Measurements from ENCODE around the gene PUM1.
A peak's percentile ranks its signal among the peaks of the same experiment; 100 is the strongest.
"Not testable (repeated sequence)": the region's sequence is repeated elsewhere in the genome, so short reads cannot be mapped to it uniquely, and the experiment has no call there.

PUM1 gene

DNA sequence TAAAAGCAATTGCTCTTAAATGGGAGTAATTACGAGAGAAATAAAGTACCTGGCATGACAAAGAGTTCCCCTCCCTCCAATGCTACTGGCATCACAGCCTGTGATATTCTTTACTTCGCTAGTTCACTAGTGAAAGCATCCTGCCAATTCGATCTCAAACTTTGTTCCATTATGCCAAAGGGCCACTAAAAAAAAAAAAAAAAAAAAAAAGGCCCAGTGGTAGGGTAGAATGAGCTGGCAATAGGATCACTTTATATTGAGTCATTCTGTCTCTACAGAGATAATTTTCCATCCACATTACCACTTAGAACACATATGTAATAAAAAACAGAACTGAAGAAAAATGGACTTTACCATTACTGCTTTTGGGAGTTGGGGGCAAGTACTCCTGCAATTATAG, 11.2 kb downstream of the PUM1 start:
- ATAC-seq: peak; percentile 86
- peak overlapping the region; percentile 56 for H3K4me3 Mint-ChIP-seq
- H3K27ac Mint-ChIP-seq: peak overlapping the region; percentile 91
- H3K27me3 Mint-ChIP-seq: no peaks in the 10 kb centered on the region
- H3K9me3 Mint-ChIP-seq: no peaks in the 10 kb centered on the region
- H3K4me1 Mint-ChIP-seq: peaks cover 76% of the 10 kb centered on the region
- no peak for DNase-seq
- H3K36me3 Mint-ChIP-seq (ENCODE audit: low read depth): peaks cover 56% of the 10 kb centered on the region

DNA sequence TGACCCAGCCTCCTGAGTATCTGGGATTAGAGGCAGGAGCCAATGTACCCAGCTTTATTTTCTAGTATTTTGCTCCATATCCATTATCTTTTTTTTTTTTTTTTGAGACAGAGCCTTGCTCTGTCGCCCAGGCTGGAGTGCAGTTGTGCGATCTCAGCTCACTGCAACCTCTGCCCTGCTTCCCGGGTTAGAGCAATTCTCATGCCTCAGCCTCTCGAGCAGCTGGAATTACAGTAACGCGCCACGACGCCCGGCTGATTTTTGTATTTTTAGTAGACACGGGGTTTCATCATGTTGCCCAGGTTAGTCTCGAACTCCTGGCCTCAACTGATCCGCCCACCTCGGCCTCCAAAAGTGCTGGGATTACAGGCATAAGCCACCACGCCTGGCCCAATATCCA, 12.9 kb downstream of the PUM1 start:
- H3K27ac Mint-ChIP-seq: peak overlapping the region; percentile 31
- peaks cover 65% of the 10 kb centered on the region for H3K4me1 Mint-ChIP-seq

DNA sequence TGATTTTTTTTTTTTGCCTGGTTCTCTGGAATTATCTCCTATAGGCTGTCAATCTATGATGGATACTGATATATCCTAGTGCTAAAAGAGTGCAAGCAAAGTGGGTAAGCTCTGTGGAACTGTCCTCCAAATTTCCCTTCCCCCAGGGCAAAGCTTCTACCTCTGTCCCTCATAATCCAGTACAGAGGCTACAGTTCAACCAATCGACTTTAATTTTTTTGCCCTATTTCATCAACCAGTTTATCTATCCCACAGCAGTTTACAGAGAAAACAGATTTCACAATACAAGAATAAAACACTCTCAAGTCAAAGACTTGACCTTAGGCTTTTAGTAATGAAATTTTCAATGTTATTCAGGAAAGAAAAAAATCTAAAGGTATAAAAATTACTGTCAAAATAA, 13.9 kb downstream of the PUM1 start:
- no peak for ATAC-seq
- no peak overlapping the region for H3K4me3 Mint-ChIP-seq
- no peaks in the 10 kb centered on the region for H3K9me3 Mint-ChIP-seq
- peaks cover 49% of the 10 kb centered on the region for H3K36me3 Mint-ChIP-seq (ENCODE audit: low read depth)
- H3K27ac Mint-ChIP-seq: no peak overlapping the region
- DNase-seq: no peak
- H3K4me1 Mint-ChIP-seq: peaks cover 66% of the 10 kb centered on the region
- no peaks in the 10 kb centered on the region for H3K27me3 Mint-ChIP-seq

More for the DNA sequence above, 12.9 kb downstream of the PUM1 start:
- peaks cover 42% of the 10 kb centered on the region for H3K36me3 Mint-ChIP-seq (ENCODE audit: low read depth)
- not testable (repeated sequence) for ATAC-seq, H3K9me3 Mint-ChIP-seq, H3K27me3 Mint-ChIP-seq, H3K4me3 Mint-ChIP-seq, DNase-seq

DNA sequence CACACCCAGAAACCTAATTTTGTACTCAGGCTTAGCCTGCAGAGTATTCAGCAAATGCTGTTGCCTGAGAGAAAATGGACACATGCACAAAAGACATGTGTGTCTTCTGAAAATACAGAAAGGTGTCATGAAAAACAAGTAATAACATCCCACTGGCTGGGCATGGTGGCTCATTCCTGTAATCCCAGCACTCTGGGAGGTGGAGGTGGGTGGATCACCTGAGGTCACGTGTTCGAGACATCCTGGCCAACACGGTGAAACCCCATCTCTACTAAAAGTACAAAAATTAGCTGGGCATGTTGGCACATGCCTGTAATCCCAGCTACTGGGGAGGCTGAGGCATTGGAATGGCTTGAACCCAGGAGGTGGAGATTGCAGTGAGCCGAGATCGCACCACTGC, 18.0 kb downstream of the PUM1 start:
- not testable (repeated sequence) for DNase-seq, H3K9me3 Mint-ChIP-seq, H3K4me3 Mint-ChIP-seq, ATAC-seq, H3K27me3 Mint-ChIP-seq
- Mint-ChIP-seq H3K4me1 (peaks cover 46% of the 10 kb centered on the region), H3K36me3 (ENCODE audit: low read depth) (peaks cover 46% of the 10 kb centered on the region), H3K27ac (peak overlapping the region; percentile 62)

DNA sequence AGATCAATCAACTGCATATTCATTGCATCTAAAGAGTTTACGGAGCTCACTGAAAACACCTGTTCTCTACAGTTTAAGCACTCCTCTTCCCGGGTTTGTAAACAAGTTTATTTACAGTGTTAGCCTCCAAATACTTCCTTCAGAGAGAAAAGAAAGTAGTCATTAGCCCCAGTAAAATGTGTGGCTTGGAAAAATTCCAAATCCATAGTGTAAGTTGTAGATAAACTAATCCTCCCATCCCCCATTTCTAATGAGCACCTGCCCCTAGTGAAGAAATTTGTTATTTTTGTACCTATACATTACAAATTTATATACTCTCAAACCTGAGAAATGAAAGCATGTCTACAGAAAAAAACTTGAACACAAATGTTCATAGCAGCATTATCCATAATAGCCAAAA, 21.9 kb downstream of the PUM1 start:
- Mint-ChIP-seq H3K27ac (no peak overlapping the region), H3K36me3 (ENCODE audit: low read depth) (peaks cover 48% of the 10 kb centered on the region), H3K27me3 (no peaks in the 10 kb centered on the region), H3K4me3 (no peak overlapping the region), H3K4me1 (peaks cover 40% of the 10 kb centered on the region), H3K9me3 (no peaks in the 10 kb centered on the region)
- DNase-seq (no peak), ATAC-seq (no peak)

DNA sequence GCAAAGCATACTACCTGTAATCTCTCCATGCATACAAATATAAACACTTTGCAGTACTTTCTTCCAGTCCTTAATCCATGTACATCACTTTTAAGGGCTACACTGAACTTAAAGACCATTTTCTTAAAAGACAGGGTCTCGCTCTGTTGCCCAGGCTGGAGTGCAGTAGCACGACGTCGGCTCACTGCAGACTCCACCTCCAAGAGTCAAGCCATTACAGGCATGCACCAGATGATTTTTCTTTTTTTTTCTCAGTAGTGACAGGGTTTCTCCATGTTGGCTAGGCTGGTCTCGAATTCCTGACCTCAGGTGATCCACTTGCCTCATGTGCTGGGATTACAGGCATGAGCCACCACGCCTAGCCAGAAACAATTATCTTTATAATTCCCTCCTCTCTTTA, 22.9 kb downstream of the PUM1 start:
- H3K27me3 Mint-ChIP-seq: no peaks in the 10 kb centered on the region
- ATAC-seq (no peak), DNase-seq (no peak)
- peaks cover 53% of the 10 kb centered on the region for H3K36me3 Mint-ChIP-seq (ENCODE audit: low read depth)
- no peaks in the 10 kb centered on the region for H3K9me3 Mint-ChIP-seq
- H3K27ac Mint-ChIP-seq: no peak overlapping the region
- H3K4me3 Mint-ChIP-seq: no peak overlapping the region
- H3K4me1 Mint-ChIP-seq: peaks cover 47% of the 10 kb centered on the region

DNA sequence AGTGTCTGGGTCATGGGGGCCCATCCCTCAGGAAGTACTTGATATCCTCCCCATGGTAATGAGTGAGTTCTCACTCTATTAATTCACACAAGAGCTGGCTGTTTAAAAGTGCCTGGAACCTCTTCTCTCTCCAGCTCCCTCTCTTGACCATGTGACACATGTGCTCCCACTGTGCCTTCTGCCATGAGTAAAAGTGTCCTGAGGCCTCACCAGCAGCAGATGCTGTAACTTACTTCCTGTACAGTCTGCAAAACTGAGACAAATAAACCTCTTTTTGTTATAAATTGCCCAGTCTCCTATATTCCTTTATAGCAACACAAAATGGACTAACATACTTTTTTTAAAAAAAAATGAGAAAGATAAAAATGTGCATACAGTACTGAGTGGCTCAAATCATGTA, 24.0 kb downstream of the PUM1 start:
- H3K9me3 Mint-ChIP-seq: no peaks in the 10 kb centered on the region
- peaks cover 49% of the 10 kb centered on the region for H3K4me1 Mint-ChIP-seq
- no peak for DNase-seq
- peaks cover 51% of the 10 kb centered on the region for H3K36me3 Mint-ChIP-seq (ENCODE audit: low read depth)
- H3K27me3 Mint-ChIP-seq: no peaks in the 10 kb centered on the region
- H3K27ac Mint-ChIP-seq: no peak overlapping the region
- H3K4me3 Mint-ChIP-seq: no peak overlapping the region
- ATAC-seq: no peak

DNA sequence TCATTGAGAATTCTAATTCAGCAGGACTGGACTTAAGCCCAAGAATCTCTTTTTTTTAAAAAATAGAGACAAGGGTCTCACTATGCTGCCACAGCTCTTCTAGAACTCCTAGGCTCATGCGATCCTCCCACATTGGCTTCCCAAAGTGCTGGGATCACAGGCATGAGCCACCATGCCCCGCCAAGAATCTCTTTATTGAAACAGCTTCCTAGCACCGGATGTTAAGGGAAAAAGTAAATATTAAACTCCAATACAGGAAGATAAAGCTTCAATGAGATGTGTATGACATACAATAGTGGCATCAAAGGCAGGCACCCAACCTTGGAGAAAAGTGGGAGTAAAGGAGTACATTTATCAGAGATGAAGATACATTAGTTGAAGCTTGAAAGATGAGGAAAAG, 25.5 kb downstream of the PUM1 start:
- Mint-ChIP-seq H3K4me3 (no peak overlapping the region), H3K27me3 (no peaks in the 10 kb centered on the region), H3K9me3 (no peaks in the 10 kb centered on the region), H3K4me1 (peaks cover 57% of the 10 kb centered on the region), H3K27ac (no peak overlapping the region), H3K36me3 (ENCODE audit: low read depth) (peaks cover 56% of the 10 kb centered on the region)
- DNase-seq: no peak
- no peak for ATAC-seq

DNA sequence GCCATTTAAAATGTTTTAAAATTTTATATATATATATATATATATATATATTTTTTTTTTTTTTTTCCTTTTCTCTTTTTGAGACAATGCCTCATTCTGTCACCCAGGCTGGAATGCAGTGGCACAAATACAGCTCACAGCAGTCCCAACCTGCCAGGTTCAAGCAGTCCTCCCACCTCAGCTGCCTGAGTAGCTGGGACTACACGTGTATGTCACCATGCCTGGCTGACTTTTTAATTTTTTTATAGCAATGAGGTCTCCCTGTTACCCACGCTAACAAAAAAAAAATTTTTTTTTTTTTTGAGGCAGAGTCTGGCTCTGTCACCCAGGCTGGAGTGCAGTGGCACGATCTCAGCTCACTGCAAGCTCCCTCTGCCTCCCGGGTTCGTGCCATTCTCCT, 26.6 kb downstream of the PUM1 start:
- ATAC-seq, H3K27me3 Mint-ChIP-seq, H3K4me3 Mint-ChIP-seq, H3K9me3 Mint-ChIP-seq, H3K27ac Mint-ChIP-seq, DNase-seq: not testable (repeated sequence)
- Mint-ChIP-seq H3K4me1 (peaks cover 68% of the 10 kb centered on the region), H3K36me3 (ENCODE audit: low read depth) (peaks cover 58% of the 10 kb centered on the region)

DNA sequence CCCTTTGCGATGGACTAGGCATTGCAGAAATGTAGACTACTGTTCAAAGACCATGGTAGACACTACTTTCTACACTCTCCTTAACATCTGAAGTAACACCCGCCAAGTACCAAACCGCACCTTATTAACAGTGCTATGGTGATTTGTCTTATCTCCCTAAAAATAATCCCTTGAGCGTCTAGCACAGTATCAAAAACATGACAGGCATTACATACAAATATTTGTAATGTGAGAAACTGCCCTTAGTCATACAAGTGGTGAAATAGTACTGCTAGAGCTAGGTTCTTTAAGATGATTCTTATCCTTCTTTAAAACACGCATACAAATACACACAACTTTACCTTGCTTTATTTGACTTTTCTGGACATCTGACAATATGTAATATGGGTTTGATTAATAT, 27.2 kb downstream of the PUM1 start:
- H3K27me3 Mint-ChIP-seq: no peaks in the 10 kb centered on the region
- peaks cover 57% of the 10 kb centered on the region for H3K36me3 Mint-ChIP-seq (ENCODE audit: low read depth)
- DNase-seq: no peak
- no peaks in the 10 kb centered on the region for H3K9me3 Mint-ChIP-seq
- ATAC-seq: no peak
- H3K4me3 Mint-ChIP-seq: no peak overlapping the region
- peaks cover 68% of the 10 kb centered on the region for H3K4me1 Mint-ChIP-seq
- no peak overlapping the region for H3K27ac Mint-ChIP-seq

DNA sequence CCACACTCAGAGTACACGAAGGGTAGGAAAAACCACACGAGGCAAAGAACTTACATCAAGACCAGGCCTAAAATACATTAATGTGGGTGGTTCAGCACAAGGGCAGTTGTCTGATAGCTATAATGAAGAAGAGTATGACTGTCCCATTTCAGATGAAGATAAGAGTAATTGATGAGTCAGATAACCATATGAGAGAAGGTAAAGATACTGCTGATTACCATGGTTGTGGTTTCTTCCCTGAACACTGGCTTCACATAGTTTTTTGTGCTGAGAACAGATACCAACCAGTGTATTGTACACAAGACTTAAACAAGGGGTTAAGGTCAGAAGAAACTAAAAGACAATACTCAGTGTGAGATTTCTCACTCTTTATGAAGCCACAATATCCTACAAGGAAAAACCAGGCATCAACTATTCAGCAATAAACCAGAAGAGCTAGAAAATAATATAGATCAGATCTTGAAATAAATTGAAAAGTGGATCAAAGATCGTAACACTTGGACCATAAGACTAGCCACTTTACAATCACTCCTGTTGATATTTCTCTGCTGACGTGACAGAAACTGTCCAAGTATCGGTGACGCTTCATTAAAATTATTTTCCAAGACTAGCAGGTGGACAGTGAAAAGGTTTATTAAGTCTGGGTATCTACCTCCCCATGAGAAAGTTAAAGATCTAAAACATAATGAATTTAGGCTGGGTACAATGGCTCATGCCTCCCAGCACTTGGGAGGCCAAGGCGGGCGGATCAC, 28.6 kb downstream of the PUM1 start:
- no peak for DNase-seq
- H3K4me1 Mint-ChIP-seq: peaks cover 73% of the 10 kb centered on the region

DNA sequence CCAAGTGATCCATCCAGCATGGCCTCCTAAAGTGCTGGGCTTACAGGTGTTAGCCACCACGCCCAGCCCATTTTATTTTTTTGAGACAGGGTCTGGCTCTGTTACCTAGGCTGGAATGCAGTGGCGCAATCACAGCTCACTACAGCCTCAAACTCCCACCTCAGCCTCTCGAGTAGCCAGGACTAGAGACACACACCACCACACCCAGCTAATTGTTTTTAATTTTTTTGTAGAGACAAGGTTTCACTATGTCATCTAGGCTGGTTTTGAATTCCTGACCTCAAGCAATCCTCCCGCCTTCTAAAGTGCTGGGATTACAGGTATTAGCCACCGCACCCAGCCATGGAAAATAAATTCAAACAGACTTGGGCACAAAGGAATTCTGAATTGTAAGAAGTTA, 31.9 kb downstream of the PUM1 start:
- no peaks in the 10 kb centered on the region for H3K27me3 Mint-ChIP-seq
- no peak overlapping the region for H3K27ac Mint-ChIP-seq
- peaks cover 90% of the 10 kb centered on the region for H3K4me1 Mint-ChIP-seq
- H3K4me3 Mint-ChIP-seq: no peak overlapping the region
- H3K36me3 Mint-ChIP-seq (ENCODE audit: low read depth): peaks cover 45% of the 10 kb centered on the region
- no peak for ATAC-seq
- no peak for DNase-seq
- H3K9me3 Mint-ChIP-seq: no peaks in the 10 kb centered on the region

More for the DNA sequence above, 28.6 kb downstream of the PUM1 start:
- peak overlapping the region; percentile 8 for H3K4me3 Mint-ChIP-seq
- H3K27ac Mint-ChIP-seq: peak overlapping the region; percentile 46
- no peaks in the 10 kb centered on the region for H3K27me3 Mint-ChIP-seq
- H3K36me3 Mint-ChIP-seq (ENCODE audit: low read depth): peaks cover 50% of the 10 kb centered on the region
- peak; percentile 94 for ATAC-seq
- no peaks in the 10 kb centered on the region for H3K9me3 Mint-ChIP-seq

DNA sequence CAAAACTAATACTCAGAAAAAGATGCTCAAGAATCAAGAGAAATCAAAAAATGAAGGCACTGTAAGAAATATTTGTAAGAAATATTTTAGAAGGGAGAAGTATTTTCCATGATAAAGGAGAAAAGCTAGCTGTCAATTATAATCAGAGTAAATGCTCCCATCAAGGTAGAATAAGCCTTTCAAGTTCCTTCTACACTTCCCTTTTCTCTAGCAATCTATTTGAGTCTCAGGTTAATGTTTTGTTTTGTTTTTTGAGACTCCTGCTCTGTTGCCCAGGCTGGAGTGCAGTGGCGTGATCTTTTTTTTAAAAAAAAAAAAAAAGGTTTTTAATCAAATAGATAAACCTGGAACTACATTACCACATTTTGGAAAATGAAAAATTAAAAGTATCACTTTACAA, 33.3 kb downstream of the PUM1 start:
- ATAC-seq (no peak), DNase-seq (no peak)
- Mint-ChIP-seq H3K4me1 (peaks cover 88% of the 10 kb centered on the region), H3K4me3 (no peak overlapping the region), H3K27me3 (no peaks in the 10 kb centered on the region), H3K27ac (peak overlapping the region; percentile 50), H3K9me3 (no peaks in the 10 kb centered on the region), H3K36me3 (ENCODE audit: low read depth) (peaks cover 48% of the 10 kb centered on the region)

DNA sequence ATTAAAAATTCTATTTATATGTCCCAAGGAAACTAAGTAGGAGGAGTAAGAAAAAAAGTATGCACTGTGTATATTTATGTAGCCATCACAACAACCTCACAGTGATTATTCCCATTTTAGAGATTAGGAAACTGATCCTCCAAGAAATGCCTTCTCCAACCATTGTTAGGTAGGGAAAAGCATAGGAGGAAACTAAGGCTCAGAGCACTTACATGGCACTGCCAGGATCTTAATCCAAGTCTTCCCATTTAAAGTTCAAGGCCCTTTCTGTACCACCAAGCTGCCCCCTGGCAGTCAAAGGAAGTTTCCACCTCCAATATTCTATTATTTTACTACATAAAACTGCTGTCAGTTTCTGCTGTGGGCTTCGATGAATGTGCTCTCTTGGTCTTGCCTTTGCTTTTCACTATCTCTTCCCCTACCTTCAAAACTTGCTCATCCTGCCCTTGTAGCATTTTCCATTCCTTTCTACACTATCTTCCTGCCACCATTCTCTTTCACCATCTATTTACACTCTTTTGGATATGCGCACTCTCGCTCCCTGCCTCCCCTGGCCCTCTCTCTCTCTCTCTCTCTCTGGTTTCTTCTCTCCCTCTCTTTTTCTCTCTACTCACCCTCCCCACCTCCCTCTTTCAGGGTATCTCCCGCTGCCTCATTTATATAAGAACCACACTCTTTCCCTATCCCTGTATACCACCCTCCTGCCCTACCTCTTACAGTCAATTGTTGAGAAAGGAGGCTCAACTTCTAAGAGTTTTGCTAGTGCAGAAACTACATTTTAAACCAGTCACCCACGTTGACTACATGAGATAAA, 34.0 kb downstream of the PUM1 start:
- Mint-ChIP-seq H3K4me3 (no peak overlapping the region), H3K4me1 (peaks cover 85% of the 10 kb centered on the region), H3K27me3 (no peaks in the 10 kb centered on the region), H3K9me3 (no peaks in the 10 kb centered on the region), H3K36me3 (ENCODE audit: low read depth) (peaks cover 45% of the 10 kb centered on the region), H3K27ac (peak overlapping the region; percentile 50)
- DNase-seq: no peak
- ATAC-seq: no peak

DNA sequence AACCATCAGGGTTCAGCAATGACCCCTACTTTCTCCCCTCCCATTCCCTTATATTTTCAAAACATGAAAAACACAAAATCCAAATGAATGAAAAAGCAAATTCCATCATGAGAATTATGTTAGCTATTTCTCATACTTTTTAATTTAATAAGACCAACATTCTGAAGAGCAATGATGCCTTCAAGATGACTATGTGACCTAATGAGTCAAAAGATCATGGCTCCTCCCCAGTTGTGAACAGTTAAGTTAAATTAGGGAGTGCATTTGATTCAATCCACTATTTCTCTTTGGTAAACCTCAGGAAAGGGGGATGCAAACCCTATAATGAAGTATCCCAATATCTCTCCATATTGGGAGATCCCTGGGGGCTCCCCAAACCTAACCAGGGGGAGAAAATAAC, 36.5 kb downstream of the PUM1 start:
- peak; percentile 39 for ATAC-seq
- Mint-ChIP-seq H3K4me3 (no peak overlapping the region), H3K27me3 (no peaks in the 10 kb centered on the region), H3K27ac (peak overlapping the region; percentile 24), H3K9me3 (no peaks in the 10 kb centered on the region), H3K36me3 (ENCODE audit: low read depth) (peaks cover 51% of the 10 kb centered on the region), H3K4me1 (peaks cover 88% of the 10 kb centered on the region)
- no peak for DNase-seq
